ENCODE data around the gene LARGE1. TPM values are rescaled to one million over a fixed set of nuclear protein-coding genes. Genes with fewer than 3 reads are reported as not detected.

LARGE1 gene
- polyA plus RNA-seq (2013, experiment 1 of 2), result 15.1 TPM
- 15.3 TPM for polyA plus RNA-seq (2013, experiment 2 of 2)

- peak within 1 kb of the TSS; percentile 79 for H3K4ac ChIP-seq (ENCODE audit: low read depth, low read length)
- peak; percentile 57 for DNase-seq
- H3K79me1 ChIP-seq (ENCODE audit: low read length), result peaks cover 6% of the 10 kb centered on the region
- H2BK15ac ChIP-seq (replicated peaks; ENCODE audit: low read depth), result no peak within 1 kb of the TSS
- peak within 1 kb of the TSS; percentile 94 for H3K4me2 ChIP-seq (ENCODE audit: low read length)
- H3K9ac ChIP-seq (ENCODE audit: low read length), result peak within 1 kb of the TSS; percentile 77
- peak within 1 kb of the TSS; percentile 30 for H3K27ac ChIP-seq (ENCODE audit: low read depth, low read length)
- H4K8ac ChIP-seq (ENCODE audit: low read depth, low read length), result no peak within 1 kb of the TSS
- H2BK5ac ChIP-seq (ENCODE audit: low read length), result no peak within 1 kb of the TSS
- H2BK120ac ChIP-seq (ENCODE audit: low read depth, low read length), result peak within 1 kb of the TSS; percentile 21
- H3K36me3 ChIP-seq (ENCODE audit: control insufficient read depth, insufficient read depth, low read length), result no peaks in the 10 kb centered on the region
- H4K5ac ChIP-seq (ENCODE audit: low read length), result no peak within 1 kb of the TSS
- H3K18ac ChIP-seq (ENCODE audit: low read length), result peak within 1 kb of the TSS; percentile 53
- H3K56ac ChIP-seq (ENCODE audit: low read length), result peak within 1 kb of the TSS; percentile 90
- WGBS (ENCODE audit: extremely low coverage, insufficient coverage, low lambda C conversion rate), result no CpG with 5 or more reads among the region's 47 CpGs
- peaks cover 7% of the 10 kb centered on the region for H3K4me1 ChIP-seq (ENCODE audit: control insufficient read depth, low read depth, low read length)
- peak within 1 kb of the TSS; percentile 54 for H3K4me3 ChIP-seq (ENCODE audit: low read length)
- H3K23ac ChIP-seq (ENCODE audit: low read length), result no peak within 1 kb of the TSS
- peaks cover 29% of the 10 kb centered on the region for H3K79me2 ChIP-seq (ENCODE audit: control insufficient read depth, insufficient read depth, low read length)
- H3K27me3 ChIP-seq (ENCODE audit: insufficient read depth, low read length, poor library complexity), result no peaks in the 10 kb centered on the region
- H2AK5ac ChIP-seq (ENCODE audit: low read length), result no peak within 1 kb of the TSS
These were observed at the start of gene LARGE1 for GRCh38 chr22:33920197-33920540. Gene LARGE1, minus strand, starts transcription at chr22:33920476.

GRCh38 chr22:33969045-33969444, 48.8 kb upstream of the LARGE1 start:
- peak; percentile 79 for DNase-seq

GRCh38 chr22:33964121-33964520, 43.8 kb upstream of the LARGE1 start:
- WGBS (ENCODE audit: extremely low coverage, insufficient coverage, low lambda C conversion rate), result no CpG with 5 or more reads among the region's 1 CpG
- Histone ChIP-seq H3K4me2 (ENCODE audit: low read length) (no peak overlapping the region), H2BK120ac (ENCODE audit: low read depth, low read length) (no peak overlapping the region), H2AK5ac (ENCODE audit: low read length) (no peak overlapping the region), H3K23ac (ENCODE audit: low read length) (no peak overlapping the region), H3K79me1 (ENCODE audit: low read length) (no peaks in the 10 kb centered on the region), H3K4me1 (ENCODE audit: control insufficient read depth, low read depth, low read length) (no peaks in the 10 kb centered on the region), H4K8ac (ENCODE audit: low read depth, low read length) (no peak overlapping the region), H3K4me3 (ENCODE audit: low read length) (no peak overlapping the region), H3K4ac (ENCODE audit: low read depth, low read length) (no peak overlapping the region), H3K79me2 (ENCODE audit: control insufficient read depth, insufficient read depth, low read length) (no peaks in the 10 kb centered on the region), H3K18ac (ENCODE audit: low read length) (no peak overlapping the region), H2BK5ac (ENCODE audit: low read length) (no peak overlapping the region), H2BK15ac (replicated peaks; ENCODE audit: low read depth) (no peak overlapping the region), H3K27ac (ENCODE audit: low read depth, low read length) (no peak overlapping the region), H4K5ac (ENCODE audit: low read length) (no peak overlapping the region), H3K56ac (ENCODE audit: low read length) (no peak overlapping the region), H3K36me3 (ENCODE audit: control insufficient read depth, insufficient read depth, low read length) (no peaks in the 10 kb centered on the region), H3K27me3 (ENCODE audit: insufficient read depth, low read length, poor library complexity) (no peaks in the 10 kb centered on the region), H3K9ac (ENCODE audit: low read length) (no peak overlapping the region)
- DNase-seq, result no peak

More at GRCh38 chr22:33969045-33969444, 48.8 kb upstream of the LARGE1 start:
- no peak overlapping the region for H3K23ac ChIP-seq (ENCODE audit: low read length)
- no peaks in the 10 kb centered on the region for H3K79me1 ChIP-seq (ENCODE audit: low read length)
- no peak overlapping the region for H3K56ac ChIP-seq (ENCODE audit: low read length)
- H3K9ac ChIP-seq (ENCODE audit: low read length), result no peak overlapping the region
- H3K4me1 ChIP-seq (ENCODE audit: control insufficient read depth, low read depth, low read length), result no peaks in the 10 kb centered on the region
- H3K18ac ChIP-seq (ENCODE audit: low read length), result no peak overlapping the region
- H3K4me2 ChIP-seq (ENCODE audit: low read length), result no peak overlapping the region
- H2BK120ac ChIP-seq (ENCODE audit: low read depth, low read length), result no peak overlapping the region
- no peak overlapping the region for H2BK15ac ChIP-seq (replicated peaks; ENCODE audit: low read depth)
- H2AK5ac ChIP-seq (ENCODE audit: low read length), result no peak overlapping the region
- H3K4ac ChIP-seq (ENCODE audit: low read depth, low read length), result no peak overlapping the region
- no peaks in the 10 kb centered on the region for H3K36me3 ChIP-seq (ENCODE audit: control insufficient read depth, insufficient read depth, low read length)
- no peak overlapping the region for H3K27ac ChIP-seq (ENCODE audit: low read depth, low read length)
- no peak overlapping the region for H4K8ac ChIP-seq (ENCODE audit: low read depth, low read length)
- H3K79me2 ChIP-seq (ENCODE audit: control insufficient read depth, insufficient read depth, low read length), result no peaks in the 10 kb centered on the region
- H4K5ac ChIP-seq (ENCODE audit: low read length), result no peak overlapping the region
- no peak overlapping the region for H2BK5ac ChIP-seq (ENCODE audit: low read length)
- H3K27me3 ChIP-seq (ENCODE audit: insufficient read depth, low read length, poor library complexity), result no peaks in the 10 kb centered on the region
- no peak overlapping the region for H3K4me3 ChIP-seq (ENCODE audit: low read length)

- H2BK120ac ChIP-seq (ENCODE audit: low read depth, low read length), result no peak overlapping the region
- DNase-seq, result no peak
- no peak overlapping the region for H3K4me2 ChIP-seq (ENCODE audit: low read length)
- H3K4me3 ChIP-seq (ENCODE audit: low read length), result no peak overlapping the region
- H2AK5ac ChIP-seq (ENCODE audit: low read length), result no peak overlapping the region
- H3K9ac ChIP-seq (ENCODE audit: low read length), result no peak overlapping the region
- no peaks in the 10 kb centered on the region for H3K79me2 ChIP-seq (ENCODE audit: control insufficient read depth, insufficient read depth, low read length)
- no peak overlapping the region for H4K8ac ChIP-seq (ENCODE audit: low read depth, low read length)
- H3K36me3 ChIP-seq (ENCODE audit: control insufficient read depth, insufficient read depth, low read length), result no peaks in the 10 kb centered on the region
- H3K18ac ChIP-seq (ENCODE audit: low read length), result no peak overlapping the region
- H3K27me3 ChIP-seq (ENCODE audit: insufficient read depth, low read length, poor library complexity), result no peaks in the 10 kb centered on the region
- no peak overlapping the region for H2BK5ac ChIP-seq (ENCODE audit: low read length)
- H3K23ac ChIP-seq (ENCODE audit: low read length), result no peak overlapping the region
- no CpG with 5 or more reads among the region's 7 CpGs for WGBS (ENCODE audit: extremely low coverage, insufficient coverage, low lambda C conversion rate)
- H3K4me1 ChIP-seq (ENCODE audit: control insufficient read depth, low read depth, low read length), result no peaks in the 10 kb centered on the region
- H3K79me1 ChIP-seq (ENCODE audit: low read length), result no peaks in the 10 kb centered on the region
- H3K4ac ChIP-seq (ENCODE audit: low read depth, low read length), result no peak overlapping the region
- H3K27ac ChIP-seq (ENCODE audit: low read depth, low read length), result no peak overlapping the region
- H2BK15ac ChIP-seq (replicated peaks; ENCODE audit: low read depth), result no peak overlapping the region
- no peak overlapping the region for H3K56ac ChIP-seq (ENCODE audit: low read length)
- no peak overlapping the region for H4K5ac ChIP-seq (ENCODE audit: low read length)
These were observed 42.1 kb upstream of the LARGE1 start for GRCh38 chr22:33962409-33962808.

- Histone ChIP-seq H3K23ac (ENCODE audit: low read length) (no peak overlapping the region), H3K27me3 (ENCODE audit: insufficient read depth, low read length, poor library complexity) (no peaks in the 10 kb centered on the region), H4K5ac (ENCODE audit: low read length) (no peak overlapping the region), H3K36me3 (ENCODE audit: control insufficient read depth, insufficient read depth, low read length) (no peaks in the 10 kb centered on the region), H2BK5ac (ENCODE audit: low read length) (no peak overlapping the region), H3K4ac (ENCODE audit: low read depth, low read length) (no peak overlapping the region), H3K4me2 (ENCODE audit: low read length) (no peak overlapping the region), H2BK15ac (replicated peaks; ENCODE audit: low read depth) (no peak overlapping the region), H3K56ac (ENCODE audit: low read length) (no peak overlapping the region), H2AK5ac (ENCODE audit: low read length) (no peak overlapping the region), H3K27ac (ENCODE audit: low read depth, low read length) (no peak overlapping the region), H3K4me1 (ENCODE audit: control insufficient read depth, low read depth, low read length) (no peaks in the 10 kb centered on the region), H3K4me3 (ENCODE audit: low read length) (no peak overlapping the region), H3K79me1 (ENCODE audit: low read length) (no peaks in the 10 kb centered on the region), H3K18ac (ENCODE audit: low read length) (no peak overlapping the region), H3K79me2 (ENCODE audit: control insufficient read depth, insufficient read depth, low read length) (no peaks in the 10 kb centered on the region), H3K9ac (ENCODE audit: low read length) (no peak overlapping the region), H4K8ac (ENCODE audit: low read depth, low read length) (no peak overlapping the region), H2BK120ac (ENCODE audit: low read depth, low read length) (no peak overlapping the region)
- DNase-seq, result no peak
These were observed 38.5 kb upstream of the LARGE1 start for GRCh38 chr22:33958741-33959140.

- WGBS (ENCODE audit: extremely low coverage, insufficient coverage, low lambda C conversion rate), result no CpG with 5 or more reads among the region's 4 CpGs
- no peak overlapping the region for H3K9ac ChIP-seq (ENCODE audit: low read length)
- no peaks in the 10 kb centered on the region for H3K36me3 ChIP-seq (ENCODE audit: control insufficient read depth, insufficient read depth, low read length)
- no peak overlapping the region for H4K8ac ChIP-seq (ENCODE audit: low read depth, low read length)
- H3K56ac ChIP-seq (ENCODE audit: low read length), result no peak overlapping the region
- H3K4me3 ChIP-seq (ENCODE audit: low read length), result no peak overlapping the region
- H3K27me3 ChIP-seq (ENCODE audit: insufficient read depth, low read length, poor library complexity), result no peaks in the 10 kb centered on the region
- H2BK5ac ChIP-seq (ENCODE audit: low read length), result no peak overlapping the region
- no peak overlapping the region for H3K4ac ChIP-seq (ENCODE audit: low read depth, low read length)
- H3K79me1 ChIP-seq (ENCODE audit: low read length), result no peaks in the 10 kb centered on the region
- no peak overlapping the region for H2BK120ac ChIP-seq (ENCODE audit: low read depth, low read length)
- no peak overlapping the region for H4K5ac ChIP-seq (ENCODE audit: low read length)
- H3K79me2 ChIP-seq (ENCODE audit: control insufficient read depth, insufficient read depth, low read length), result no peaks in the 10 kb centered on the region
- no peak overlapping the region for H2BK15ac ChIP-seq (replicated peaks; ENCODE audit: low read depth)
- H3K4me1 ChIP-seq (ENCODE audit: control insufficient read depth, low read depth, low read length), result no peaks in the 10 kb centered on the region
- H3K23ac ChIP-seq (ENCODE audit: low read length), result no peak overlapping the region
- peak; percentile 44 for DNase-seq
- H2AK5ac ChIP-seq (ENCODE audit: low read length), result no peak overlapping the region
- no peak overlapping the region for H3K4me2 ChIP-seq (ENCODE audit: low read length)
- H3K27ac ChIP-seq (ENCODE audit: low read depth, low read length), result no peak overlapping the region
- H3K18ac ChIP-seq (ENCODE audit: low read length), result no peak overlapping the region
These were observed 36.8 kb upstream of the LARGE1 start for GRCh38 chr22:33957086-33957485.
